ENCODE measurements around the gene TLDC2.
"Not testable (repeated sequence)": the region's sequence is repeated elsewhere in the genome, so short reads cannot be mapped to it uniquely, and the experiment has no call there.

Gene TLDC2

GRCh38 chr20:36833275-36834020 lies 42.5 kb upstream of the TLDC2 start:
- TF ChIP-seq, protein P1, sequence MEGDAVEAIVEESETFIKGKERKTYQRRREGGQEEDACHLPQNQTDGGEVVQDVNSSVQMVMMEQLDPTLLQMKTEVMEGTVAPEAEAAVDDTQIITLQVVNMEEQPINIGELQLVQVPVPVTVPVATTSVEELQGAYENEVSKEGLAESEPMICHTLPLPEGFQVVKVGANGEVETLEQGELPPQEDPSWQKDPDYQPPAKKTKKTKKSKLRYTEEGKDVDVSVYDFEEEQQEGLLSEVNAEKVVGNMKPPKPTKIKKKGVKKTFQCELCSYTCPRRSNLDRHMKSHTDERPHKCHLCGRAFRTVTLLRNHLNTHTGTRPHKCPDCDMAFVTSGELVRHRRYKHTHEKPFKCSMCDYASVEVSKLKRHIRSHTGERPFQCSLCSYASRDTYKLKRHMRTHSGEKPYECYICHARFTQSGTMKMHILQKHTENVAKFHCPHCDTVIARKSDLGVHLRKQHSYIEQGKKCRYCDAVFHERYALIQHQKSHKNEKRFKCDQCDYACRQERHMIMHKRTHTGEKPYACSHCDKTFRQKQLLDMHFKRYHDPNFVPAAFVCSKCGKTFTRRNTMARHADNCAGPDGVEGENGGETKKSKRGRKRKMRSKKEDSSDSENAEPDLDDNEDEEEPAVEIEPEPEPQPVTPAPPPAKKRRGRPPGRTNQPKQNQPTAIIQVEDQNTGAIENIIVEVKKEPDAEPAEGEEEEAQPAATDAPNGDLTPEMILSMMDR (IDR thresholded peaks at IDR 0.05; ENCODE audit: insufficient read depth, low read depth, low read length, missing control alignments), result no peak
- no peak overlapping the region for H3K4me3 ChIP-seq (ENCODE audit: low read length)
- DNase-seq (ENCODE audit: low read depth), result no peak

DNA sequence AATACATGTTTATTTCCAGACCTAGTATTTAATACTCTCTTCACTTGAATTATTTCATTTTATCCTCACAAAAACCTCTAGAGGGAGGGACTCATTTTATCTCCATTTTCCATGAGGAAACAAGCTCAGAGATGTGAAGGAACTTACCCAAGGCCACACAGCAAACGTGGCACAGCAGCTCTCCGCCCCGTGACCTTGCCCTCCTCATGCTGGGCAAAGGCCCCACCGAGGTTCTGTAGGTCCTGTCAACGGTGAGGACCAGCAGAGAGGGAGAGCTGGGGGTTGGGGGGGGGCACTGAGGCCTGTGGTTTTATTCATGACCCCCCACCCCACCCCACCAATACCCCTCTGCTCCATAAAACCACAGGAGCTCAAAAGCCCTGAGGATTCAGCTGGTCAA lies 40.9 kb upstream of the TLDC2 start:
- H3K4me3 ChIP-seq (ENCODE audit: low read length), result no peak overlapping the region
- DNase-seq (ENCODE audit: low read depth), result no peak
- TF ChIP-seq, protein P1 (IDR thresholded peaks at IDR 0.05; ENCODE audit: insufficient read depth, low read depth, low read length, missing control alignments), result no peak

DNA sequence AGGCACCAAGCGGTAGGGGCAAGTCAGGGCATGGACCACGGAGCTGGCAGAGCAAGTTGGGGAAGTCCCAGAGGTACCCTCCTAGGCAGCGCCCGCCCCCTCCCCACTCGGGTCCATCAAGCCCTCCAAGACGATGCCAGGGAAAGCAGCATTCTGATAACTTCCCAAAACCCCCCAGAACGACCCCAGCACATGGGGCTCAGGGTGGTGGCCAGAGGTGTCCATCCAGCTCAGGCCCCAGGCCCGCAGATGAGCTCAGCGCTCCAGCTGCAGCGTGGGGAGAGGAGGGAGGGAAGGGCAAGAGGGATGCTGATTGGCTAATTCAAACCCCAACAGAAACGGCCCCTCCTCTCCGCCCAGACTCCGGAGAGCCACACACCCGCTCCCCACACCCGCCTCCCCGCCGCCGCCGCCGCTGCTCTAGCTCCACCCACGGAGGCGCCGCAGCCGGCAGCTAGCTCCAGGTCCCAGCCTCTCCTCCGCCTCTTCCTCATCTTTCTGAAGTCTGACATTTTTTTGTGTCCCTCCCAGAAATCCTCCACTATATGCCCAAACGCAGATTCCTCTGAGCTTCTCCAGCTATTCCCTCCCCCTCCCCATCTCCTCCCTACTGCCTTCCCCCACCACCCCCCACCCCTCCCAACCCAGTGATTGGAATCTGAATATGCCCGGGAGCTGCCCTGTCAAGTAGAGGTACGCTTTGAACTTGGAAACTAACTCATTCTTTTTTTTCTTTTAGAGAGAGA lies 40.3 kb upstream of the TLDC2 start:
- H3K4me3 ChIP-seq (ENCODE audit: low read length), result peak overlapping the region; percentile 13
- TF ChIP-seq, protein P1 (IDR thresholded peaks at IDR 0.05; ENCODE audit: insufficient read depth, low read depth, low read length, missing control alignments), result no peak
- DNase-seq (ENCODE audit: low read depth), result peak; percentile 98

GRCh38 chr20:36836591-36837269 lies 39.2 kb upstream of the TLDC2 start:
- TF ChIP-seq, protein P1 (IDR thresholded peaks at IDR 0.05; ENCODE audit: insufficient read depth, low read depth, low read length, missing control alignments), result peak; percentile 43
- DNase-seq (ENCODE audit: low read depth), result peak; percentile 64
- no peak overlapping the region for H3K4me3 ChIP-seq (ENCODE audit: low read length)

DNA sequence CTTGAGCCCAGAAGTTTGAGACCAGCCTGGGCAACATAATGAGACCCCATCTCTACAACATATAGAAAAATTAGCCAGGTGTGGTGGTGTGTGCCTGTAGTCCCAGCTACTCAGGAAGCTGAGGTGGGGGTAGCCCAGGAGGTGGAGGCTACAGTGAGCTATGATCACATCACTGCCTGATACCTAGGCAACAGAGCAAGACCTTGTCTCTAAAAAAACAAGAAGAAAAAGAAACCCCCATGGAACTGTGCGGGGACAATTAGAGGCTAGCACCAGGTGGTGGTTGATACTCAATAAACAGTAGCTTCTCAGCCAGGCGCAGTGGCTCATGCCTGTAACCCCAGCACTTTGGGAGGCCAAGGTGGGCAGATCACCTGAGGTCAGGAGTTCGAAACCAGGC lies 37.6 kb upstream of the TLDC2 start:
- not testable (repeated sequence) for H3K4me3 ChIP-seq (ENCODE audit: low read length); DNase-seq (ENCODE audit: low read depth)

DNA sequence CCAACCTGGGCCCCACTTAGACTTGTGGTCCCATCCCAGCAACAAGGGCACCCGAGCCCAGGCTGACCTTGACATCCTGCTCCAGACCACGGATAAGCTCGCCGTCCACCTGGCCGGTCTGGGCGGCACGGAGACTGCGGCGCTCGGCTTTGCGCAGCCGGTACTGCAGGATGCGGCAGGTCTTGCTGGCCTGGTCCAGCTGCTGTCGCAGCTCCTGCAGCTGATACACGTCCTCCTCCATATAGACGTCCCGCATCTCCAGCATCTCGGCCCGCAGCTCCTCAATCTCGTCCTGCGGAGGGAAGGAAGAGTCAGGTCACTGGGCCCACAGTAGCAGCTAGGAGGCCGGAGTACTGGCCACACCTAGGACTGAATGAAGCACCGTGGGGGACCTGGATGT lies 36.8 kb upstream of the TLDC2 start:
- no peak overlapping the region for H3K4me3 ChIP-seq (ENCODE audit: low read length)
- DNase-seq (ENCODE audit: low read depth), result no peak
- TF ChIP-seq, protein P1 (IDR thresholded peaks at IDR 0.05; ENCODE audit: insufficient read depth, low read depth, low read length, missing control alignments), result no peak

DNA sequence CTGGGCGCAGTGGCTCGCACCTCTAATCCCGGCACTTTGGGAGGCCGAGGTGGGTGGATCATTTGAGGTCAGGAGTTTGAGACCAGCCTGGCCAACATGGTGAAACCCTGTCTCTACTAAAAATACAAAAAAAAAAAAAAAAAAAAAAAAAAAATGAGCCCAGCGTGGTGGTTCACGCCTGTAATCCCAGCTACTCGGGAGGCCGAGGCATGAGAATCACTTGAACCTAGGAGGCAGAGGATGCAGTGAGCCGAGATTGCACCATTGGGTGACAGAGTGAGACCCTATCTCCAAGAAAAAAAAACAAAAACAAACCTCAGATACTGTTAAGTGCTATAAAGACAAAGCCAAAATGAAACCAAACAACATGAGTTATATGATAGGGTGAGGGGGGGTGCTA lies 34.9 kb upstream of the TLDC2 start:
- DNase-seq (ENCODE audit: low read depth); H3K4me3 ChIP-seq (ENCODE audit: low read length): not testable (repeated sequence)
